K562 (cell line): ENCODE results near the gene ARHGAP42. TPM values are rescaled to one million over a fixed set of nuclear protein-coding genes. Genes with fewer than 3 reads are reported as not detected.
A peak's percentile ranks its signal among the peaks of the same experiment; 100 is the strongest.

Experiments
- CHD7 ChIP-seq: fragments of 200-600 bp; sonication (generic); IDR thresholded peaks from one replicate; pipeline ENCODE4 v1.6.1; 2012; ENCODE audit warnings: mild to moderate bottlenecking, low read depth, low read length, inconsistent platforms
- DNMT1 ChIP-seq: fragments of 450-650 bp; IDR thresholded peaks from 2 replicates; pipeline ENCODE4 v1.6.1; 2016; ENCODE audit warnings: antibody characterized with exemption, mild to moderate bottlenecking
- EHMT2 ChIP-seq: fragments of 450-650 bp; IDR thresholded peaks from 2 replicates; pipeline ENCODE4 v1.6.1; 2018; ENCODE audit warnings: antibody characterized with exemption
- LEF1 ChIP-seq: fragments of 450-650 bp; IDR thresholded peaks from 2 replicates; pipeline ENCODE4 v1.6.1; 2016; ENCODE audit warnings: mild to moderate bottlenecking
- MEIS2 ChIP-seq: fragments of 450-650 bp; IDR thresholded peaks from 2 replicates; pipeline ENCODE4 v1.6.1; 2014; ENCODE audit warnings: mild to moderate bottlenecking; ENCODE audit not compliant: partially characterized antibody
- PKNOX1 ChIP-seq: fragments of 450-650 bp; IDR thresholded peaks from 2 replicates; pipeline ENCODE4 v1.6.1; 2016
- SRF ChIP-seq, 2 experiments: fragments of 250-450, 450-650 bp in 1 of 2; sonication (Bioruptor Pico) in 1 of 2; sonication (generic) in 1 of 2; formaldehyde crosslinking; IDR thresholded peaks; 2 replicates each; pipeline versions ENCODE4 v1.5.0 to v1.5.1; 2020 to 2022; ENCODE audit warnings: mild to moderate bottlenecking in 1 of 2, missing genetic modification reagents in 1 of 2
- ZNF121 ChIP-seq: sonication (generic); formaldehyde crosslinking; conservative IDR thresholded peaks from 2 replicates; pipeline ENCODE4 v1.8.0; 2022; ENCODE audit warnings: missing genetic modification reagents
- ZNF655 ChIP-seq: fragments of 250-450 bp; sonication (Bioruptor Pico); IDR thresholded peaks from 2 replicates; pipeline ENCODE4 v1.5.0; 2021
- polyA plus RNA-seq, 8 experiments: library from polyadenylated mRNA; depleted of rRNA in 4 of 8; stranded (reverse) in 5 of 8; unstranded in 3 of 8; fragments of >200 nt; fragmentation: Nextera tagmentation in 2 of 8; fragmentation: Illumina TruSeq in 1 of 8; extraction: Ambion mirVana in 2 of 8; extraction: Trizol in 1 of 8; gene quantifications; 2 replicates each; pipeline versions ENCODE4 v1.2.1 to v1.2.3, GENCODE V29; 2011 to 2014; ENCODE audit warnings: inconsistent platforms in 1 of 8, missing spikeins in 1 of 8
- total RNA-seq, 7 experiments: library from RNA; depleted of rRNA in 6 of 7; stranded (reverse); fragments of >200 nt in 6 of 7; fragmentation: Illumina TruSeq in 2 of 7; extraction: Trizol in 2 of 7; gene quantifications; 2 replicates each; pipeline versions ENCODE4 v1.2.1 to v1.2.3, GENCODE V29; 2011 to 2021; ENCODE audit warnings: low replicate concordance in 1 of 7
- TF ChIP-seq, protein P1 (sequence below): fragments of 150-350 bp; IDR thresholded peaks from 2 replicates; pipeline ENCODE4 v1.6.1; 2014; ENCODE audit warnings: low read depth, mild to moderate bottlenecking, low read length, borderline replicate concordance

The ARHGAP42 gene
- total and polyA plus RNA-seq, 9 of the 15 experiments (the other 6 are each of a cell fraction or from before 2014, with no cell fraction given): 0.95 to 6.1 (median 2.4) TPM

DNA sequence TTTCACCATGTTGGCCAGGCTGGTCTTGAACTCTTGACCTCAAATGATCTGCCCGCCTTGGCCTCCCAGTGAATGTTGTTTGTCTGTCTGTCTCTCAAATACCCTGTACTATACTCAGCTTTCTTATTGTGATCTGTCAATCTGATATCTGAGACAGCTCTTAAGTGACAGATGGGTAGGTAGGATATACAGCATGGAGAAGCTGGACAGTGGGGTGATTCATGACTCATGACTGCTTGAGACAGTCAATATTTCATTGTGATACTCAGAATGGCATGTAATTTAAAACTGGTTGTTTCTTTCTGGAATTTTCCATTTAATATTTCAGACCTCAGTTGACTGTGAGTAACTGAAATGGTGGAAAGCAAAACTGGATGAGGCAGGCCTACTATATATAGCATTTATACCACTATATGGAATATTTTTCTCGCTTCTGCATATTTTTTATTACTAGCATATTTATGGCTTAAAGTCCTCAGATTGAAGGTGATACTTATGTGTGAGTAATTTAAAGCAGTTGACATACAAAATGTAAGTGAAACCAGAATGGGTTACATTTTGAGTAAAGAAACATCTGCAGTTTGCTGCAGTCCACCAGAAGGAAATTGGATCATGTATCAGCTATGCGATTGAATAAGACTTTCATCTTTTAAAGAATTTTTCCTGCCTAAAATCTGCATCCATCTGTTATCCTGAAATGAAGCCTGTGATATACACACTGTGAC, 22.3 kb downstream of the ARHGAP42 start (continued):
- TF ChIP-seq ZNF655 (CRISPR knock-in tag) (no peak), CHD7 (no peak), EHMT2 (0 out of 2 replicates have a peak, but pooled peaks have one; percentile 47), LEF1 (0 out of 2 replicates have a peak, but pooled peaks have one; percentile 20), ZNF121 (no peak), PKNOX1 (peak; percentile 95), SRF (CRISPR knock-in tag; IDR thresholded peaks at IDR 0.05) (no peak), DNMT1 (no peak), MEIS2 (peak; percentile 98)
- TF ChIP-seq, protein P1, sequence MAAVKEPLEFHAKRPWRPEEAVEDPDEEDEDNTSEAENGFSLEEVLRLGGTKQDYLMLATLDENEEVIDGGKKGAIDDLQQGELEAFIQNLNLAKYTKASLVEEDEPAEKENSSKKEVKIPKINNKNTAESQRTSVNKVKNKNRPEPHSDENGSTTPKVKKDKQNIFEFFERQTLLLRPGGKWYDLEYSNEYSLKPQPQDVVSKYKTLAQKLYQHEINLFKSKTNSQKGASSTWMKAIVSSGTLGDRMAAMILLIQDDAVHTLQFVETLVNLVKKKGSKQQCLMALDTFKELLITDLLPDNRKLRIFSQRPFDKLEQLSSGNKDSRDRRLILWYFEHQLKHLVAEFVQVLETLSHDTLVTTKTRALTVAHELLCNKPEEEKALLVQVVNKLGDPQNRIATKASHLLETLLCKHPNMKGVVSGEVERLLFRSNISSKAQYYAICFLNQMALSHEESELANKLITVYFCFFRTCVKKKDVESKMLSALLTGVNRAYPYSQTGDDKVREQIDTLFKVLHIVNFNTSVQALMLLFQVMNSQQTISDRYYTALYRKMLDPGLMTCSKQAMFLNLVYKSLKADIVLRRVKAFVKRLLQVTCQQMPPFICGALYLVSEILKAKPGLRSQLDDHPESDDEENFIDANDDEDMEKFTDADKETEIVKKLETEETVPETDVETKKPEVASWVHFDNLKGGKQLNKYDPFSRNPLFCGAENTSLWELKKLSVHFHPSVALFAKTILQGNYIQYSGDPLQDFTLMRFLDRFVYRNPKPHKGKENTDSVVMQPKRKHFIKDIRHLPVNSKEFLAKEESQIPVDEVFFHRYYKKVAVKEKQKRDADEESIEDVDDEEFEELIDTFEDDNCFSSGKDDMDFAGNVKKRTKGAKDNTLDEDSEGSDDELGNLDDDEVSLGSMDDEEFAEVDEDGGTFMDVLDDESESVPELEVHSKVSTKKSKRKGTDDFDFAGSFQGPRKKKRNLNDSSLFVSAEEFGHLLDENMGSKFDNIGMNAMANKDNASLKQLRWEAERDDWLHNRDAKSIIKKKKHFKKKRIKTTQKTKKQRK: no peak
